Fibroblast of skin of scalp (primary cell): ENCODE results near the gene ARHGEF33.
"Not testable (repeated sequence)": the region's sequence is repeated elsewhere in the genome, so short reads cannot be mapped to it uniquely, and the experiment has no call there.

ENCODE experiments used
- DNase-seq: peaks from one replicate; pipeline ENCODE4 v3.0.0-alpha.2; 2013

The ARHGEF33 gene

GRCh38 chr2:38911191-38911590, 21.5 kb downstream of the ARHGEF33 start:
- no peak for DNase-seq

GRCh38 chr2:38912619-38913018, 22.9 kb downstream of the ARHGEF33 start:
- no peak for DNase-seq

- DNase-seq = no peak
Measured at GRCh38 chr2:38922389-38922788, 32.7 kb downstream of the ARHGEF33 start.

GRCh38 chr2:38922902-38923301, 33.2 kb downstream of the ARHGEF33 start:
- no peak for DNase-seq

GRCh38 chr2:38925982-38926381, 36.3 kb downstream of the ARHGEF33 start:
- no peak for DNase-seq

- no peak for DNase-seq
Measured at GRCh38 chr2:38930600-38930999, 40.9 kb downstream of the ARHGEF33 start.

GRCh38 chr2:38932586-38932985, 42.9 kb downstream of the ARHGEF33 start:
- DNase-seq = peak; percentile 5

- DNase-seq = peak; percentile 52
Measured at GRCh38 chr2:38933653-38934052, 44.0 kb downstream of the ARHGEF33 start.

- DNase-seq = no peak
Measured at GRCh38 chr2:38934742-38935141, 45.1 kb downstream of the ARHGEF33 start.

- DNase-seq = peak; percentile 8
Measured at GRCh38 chr2:38935568-38936172, 46.0 kb downstream of the ARHGEF33 start.

- not testable (repeated sequence) for DNase-seq
Measured at GRCh38 chr2:38936516-38936915, 46.8 kb downstream of the ARHGEF33 start.

- DNase-seq = no peak
Measured at GRCh38 chr2:38937548-38937947, 47.9 kb downstream of the ARHGEF33 start.

GRCh38 chr2:38940746-38941145, 51.1 kb downstream of the ARHGEF33 start:
- DNase-seq = no peak

- no peak for DNase-seq
Measured at GRCh38 chr2:38943784-38944183, 54.1 kb downstream of the ARHGEF33 start.

- DNase-seq = no peak
Measured at GRCh38 chr2:38945372-38945771, 55.7 kb downstream of the ARHGEF33 start.

- no peak for DNase-seq
Measured at GRCh38 chr2:38945911-38946310, 56.2 kb downstream of the ARHGEF33 start.

- peak; percentile 65 for DNase-seq
Measured at GRCh38 chr2:38947241-38948239, 57.9 kb downstream of the ARHGEF33 start.

GRCh38 chr2:38948387-38948882, 58.8 kb downstream of the ARHGEF33 start:
- DNase-seq = no peak

GRCh38 chr2:38948995-38949394, 59.3 kb downstream of the ARHGEF33 start:
- DNase-seq = no peak

- DNase-seq = no peak
Measured at GRCh38 chr2:38951766-38952165, 62.1 kb downstream of the ARHGEF33 start.

GRCh38 chr2:38957972-38958371, 68.3 kb downstream of the ARHGEF33 start:
- no peak for DNase-seq

GRCh38 chr2:38959466-38959865, 69.8 kb downstream of the ARHGEF33 start:
- no peak for DNase-seq

GRCh38 chr2:38959938-38960608, 70.4 kb downstream of the ARHGEF33 start:
- peak; percentile 91 for DNase-seq
